ENCODE results near the gene CDKN2AIP.

The CDKN2AIP gene

GRCh38 chr4:183422962-183423631 lies 21.3 kb upstream of the CDKN2AIP start:
- H2AK5ac ChIP-seq (ENCODE audit: low read depth, low read length), result no peak overlapping the region
- H2BK5ac ChIP-seq (ENCODE audit: low read length), result no peak overlapping the region
- H3K36me3 ChIP-seq (replicated peaks in 1 of 2; ENCODE audit: control insufficient read depth in 2 of 2, insufficient read depth in 2 of 2, low read length in 2 of 2), result no peaks in the 10 kb centered on the region
- no peaks in the 10 kb centered on the region for H3K79me1 ChIP-seq (ENCODE audit: low read depth, low read length)
- H4K8ac ChIP-seq (ENCODE audit: low read depth, low read length), result no peak overlapping the region
- no peak overlapping the region for H3K4me3 ChIP-seq (ENCODE audit: low read length in 2 of 2)
- no peak overlapping the region for H3K4ac ChIP-seq (ENCODE audit: low read length)
- H3K9me3 ChIP-seq (replicated peaks in 1 of 2; ENCODE audit: control insufficient read depth in 2 of 2, insufficient read depth in 1 of 2, low read depth in 1 of 2, low read length in 2 of 2), result no peaks in the 10 kb centered on the region
- H3K4me1 ChIP-seq (ENCODE audit: control insufficient read depth in 2 of 2, insufficient read depth in 1 of 2, low read depth in 1 of 2, low read length in 2 of 2), result no peaks in the 10 kb centered on the region
- H2BK120ac ChIP-seq (ENCODE audit: low read depth, low read length), result no peak overlapping the region
- no peak for DNase-seq (ENCODE audit: low spot score)
- H4K91ac ChIP-seq (ENCODE audit: low read depth, low read length, poor library complexity), result no peak overlapping the region
- H3K27ac ChIP-seq (replicated peaks; ENCODE audit: low read length), result no peak overlapping the region
- no peak overlapping the region for H2BK12ac ChIP-seq (ENCODE audit: low read length)
- H3K23ac ChIP-seq (ENCODE audit: low read depth, low read length, poor library complexity), result no peak overlapping the region
- no peak overlapping the region for H3K9ac ChIP-seq (ENCODE audit: low read depth, low read length, poor library complexity)
- WGBS, 2 donors (ENCODE audit: extremely low coverage in 2 of 2, insufficient read length in 2 of 2, insufficient replicate concordance in 1 of 2), result no CpG with 5 or more reads among the region's 9 CpGs
- no peak overlapping the region for H3K4me2 ChIP-seq (ENCODE audit: insufficient read depth, low read length, poor library complexity, severe bottlenecking)
- H2BK15ac ChIP-seq (ENCODE audit: low read length), result no peak overlapping the region
- H3K18ac ChIP-seq (ENCODE audit: low read length), result no peak overlapping the region
- H3K27me3 ChIP-seq (ENCODE audit: control insufficient read depth in 3 of 3, insufficient read depth in 3 of 3, low read depth in 1 of 3, low read length in 3 of 3), result no peaks in the 10 kb centered on the region
- H2AFZ ChIP-seq (ENCODE audit: low read length), result no peak overlapping the region
- no peak overlapping the region for H3K14ac ChIP-seq (ENCODE audit: low read length)

GRCh38 chr4:183424109-183424744 lies 20.2 kb upstream of the CDKN2AIP start:
- Histone ChIP-seq H3K36me3 (replicated peaks in 1 of 2; ENCODE audit: control insufficient read depth in 2 of 2, insufficient read depth in 2 of 2, low read length in 2 of 2) (no peaks in the 10 kb centered on the region), H4K8ac (ENCODE audit: low read depth, low read length) (no peak overlapping the region), H3K4ac (ENCODE audit: low read length) (no peak overlapping the region), H2BK15ac (ENCODE audit: low read length) (no peak overlapping the region), H2BK120ac (ENCODE audit: low read depth, low read length) (no peak overlapping the region), H3K4me1 (ENCODE audit: control insufficient read depth in 2 of 2, insufficient read depth in 1 of 2, low read depth in 1 of 2, low read length in 2 of 2) (no peaks in the 10 kb centered on the region), H2BK12ac (ENCODE audit: low read length) (no peak overlapping the region), H3K27me3 (ENCODE audit: control insufficient read depth in 3 of 3, insufficient read depth in 3 of 3, low read depth in 1 of 3, low read length in 3 of 3) (no peaks in the 10 kb centered on the region), H2AFZ (ENCODE audit: low read length) (no peak overlapping the region), H3K23ac (ENCODE audit: low read depth, low read length, poor library complexity) (no peak overlapping the region), H3K14ac (ENCODE audit: low read length) (no peak overlapping the region), H3K9me3 (replicated peaks in 1 of 2; ENCODE audit: control insufficient read depth in 2 of 2, insufficient read depth in 1 of 2, low read depth in 1 of 2, low read length in 2 of 2) (no peaks in the 10 kb centered on the region), H2BK5ac (ENCODE audit: low read length) (no peak overlapping the region), H4K91ac (ENCODE audit: low read depth, low read length, poor library complexity) (no peak overlapping the region), H3K4me3 (ENCODE audit: low read length in 2 of 2) (no peak overlapping the region), H2AK5ac (ENCODE audit: low read depth, low read length) (no peak overlapping the region), H3K9ac (ENCODE audit: low read depth, low read length, poor library complexity) (no peak overlapping the region), H3K79me1 (ENCODE audit: low read depth, low read length) (no peaks in the 10 kb centered on the region), H3K4me2 (ENCODE audit: insufficient read depth, low read length, poor library complexity, severe bottlenecking) (no peak overlapping the region), H3K18ac (ENCODE audit: low read length) (no peak overlapping the region), H3K27ac (replicated peaks; ENCODE audit: low read length) (no peak overlapping the region)
- no CpG with 5 or more reads among the region's 5 CpGs for WGBS, 2 donors (ENCODE audit: extremely low coverage in 2 of 2, insufficient read length in 2 of 2, insufficient replicate concordance in 1 of 2)
- no peak for DNase-seq (ENCODE audit: low spot score)

- H3K14ac ChIP-seq (ENCODE audit: low read length), result no peak overlapping the region
- H2BK15ac ChIP-seq (ENCODE audit: low read length), result no peak overlapping the region
- H2BK12ac ChIP-seq (ENCODE audit: low read length), result no peak overlapping the region
- DNase-seq (ENCODE audit: low spot score), result no peak
- no peaks in the 10 kb centered on the region for H3K4me1 ChIP-seq (ENCODE audit: control insufficient read depth in 2 of 2, insufficient read depth in 1 of 2, low read depth in 1 of 2, low read length in 2 of 2)
- no peak overlapping the region for H4K8ac ChIP-seq (ENCODE audit: low read depth, low read length)
- no peak overlapping the region for H3K27ac ChIP-seq (replicated peaks; ENCODE audit: low read length)
- H4K91ac ChIP-seq (ENCODE audit: low read depth, low read length, poor library complexity), result no peak overlapping the region
- H2BK120ac ChIP-seq (ENCODE audit: low read depth, low read length), result no peak overlapping the region
- no peak overlapping the region for H3K4me2 ChIP-seq (ENCODE audit: insufficient read depth, low read length, poor library complexity, severe bottlenecking)
- H2AK5ac ChIP-seq (ENCODE audit: low read depth, low read length), result no peak overlapping the region
- no peak overlapping the region for H2BK5ac ChIP-seq (ENCODE audit: low read length)
- no peaks in the 10 kb centered on the region for H3K36me3 ChIP-seq (replicated peaks in 1 of 2; ENCODE audit: control insufficient read depth in 2 of 2, insufficient read depth in 2 of 2, low read length in 2 of 2)
- no peak overlapping the region for H2AFZ ChIP-seq (ENCODE audit: low read length)
- H3K9ac ChIP-seq (ENCODE audit: low read depth, low read length, poor library complexity), result no peak overlapping the region
- no peaks in the 10 kb centered on the region for H3K9me3 ChIP-seq (replicated peaks in 1 of 2; ENCODE audit: control insufficient read depth in 2 of 2, insufficient read depth in 1 of 2, low read depth in 1 of 2, low read length in 2 of 2)
- no peak overlapping the region for H3K18ac ChIP-seq (ENCODE audit: low read length)
- H3K79me1 ChIP-seq (ENCODE audit: low read depth, low read length), result no peaks in the 10 kb centered on the region
- no peak overlapping the region for H3K4ac ChIP-seq (ENCODE audit: low read length)
- H3K23ac ChIP-seq (ENCODE audit: low read depth, low read length, poor library complexity), result no peak overlapping the region
- no peaks in the 10 kb centered on the region for H3K27me3 ChIP-seq (ENCODE audit: control insufficient read depth in 3 of 3, insufficient read depth in 3 of 3, low read depth in 1 of 3, low read length in 3 of 3)
- WGBS, 2 donors (ENCODE audit: extremely low coverage in 2 of 2, insufficient read length in 2 of 2, insufficient replicate concordance in 1 of 2), result no CpG with 5 or more reads among the region's 6 CpGs
- no peak overlapping the region for H3K4me3 ChIP-seq (ENCODE audit: low read length in 2 of 2)
These were observed 17.9 kb upstream of the CDKN2AIP start for GRCh38 chr4:183426507-183426906.

- no peak overlapping the region for H2BK12ac ChIP-seq (ENCODE audit: low read length)
- H2BK120ac ChIP-seq (ENCODE audit: low read depth, low read length), result no peak overlapping the region
- peaks cover 2 to 3% of the 10 kb centered on the region in 2 donors for H3K9me3 ChIP-seq (replicated peaks in 1 of 2; ENCODE audit: control insufficient read depth in 2 of 2, insufficient read depth in 1 of 2, low read depth in 1 of 2, low read length in 2 of 2)
- peak overlapping the region; percentile 57 for H2AFZ ChIP-seq (ENCODE audit: low read length)
- H4K8ac ChIP-seq (ENCODE audit: low read depth, low read length), result no peak overlapping the region
- no peak overlapping the region for H2AK5ac ChIP-seq (ENCODE audit: low read depth, low read length)
- H3K36me3 ChIP-seq (replicated peaks in 1 of 2; ENCODE audit: control insufficient read depth in 2 of 2, insufficient read depth in 2 of 2, low read length in 2 of 2), result no peaks in the 10 kb centered on the region
- H4K91ac ChIP-seq (ENCODE audit: low read depth, low read length, poor library complexity), result no peak overlapping the region
- H3K23ac ChIP-seq (ENCODE audit: low read depth, low read length, poor library complexity), result no peak overlapping the region
- H3K14ac ChIP-seq (ENCODE audit: low read length), result no peak overlapping the region
- no peak overlapping the region for H3K9ac ChIP-seq (ENCODE audit: low read depth, low read length, poor library complexity)
- WGBS, 2 donors (ENCODE audit: extremely low coverage in 2 of 2, insufficient read length in 2 of 2, insufficient replicate concordance in 1 of 2), result no CpG with 5 or more reads among the region's 7 CpGs
- H3K27me3 ChIP-seq (ENCODE audit: control insufficient read depth in 3 of 3, insufficient read depth in 3 of 3, low read depth in 1 of 3, low read length in 3 of 3), result no peaks in the 10 kb centered on the region
- H3K4ac ChIP-seq (ENCODE audit: low read length), result no peak overlapping the region
- no peak for DNase-seq (ENCODE audit: low spot score)
- H3K27ac ChIP-seq (replicated peaks; ENCODE audit: low read length), result no peak overlapping the region
- H2BK15ac ChIP-seq (ENCODE audit: low read length), result no peak overlapping the region
- H3K79me1 ChIP-seq (ENCODE audit: low read depth, low read length), result no peaks in the 10 kb centered on the region
- no peak overlapping the region for H3K4me3 ChIP-seq (ENCODE audit: low read length in 2 of 2)
- no peak overlapping the region for H3K4me2 ChIP-seq (ENCODE audit: insufficient read depth, low read length, poor library complexity, severe bottlenecking)
- H3K18ac ChIP-seq (ENCODE audit: low read length), result no peak overlapping the region
- peaks cover 0 to 1% of the 10 kb centered on the region in 2 donors for H3K4me1 ChIP-seq (ENCODE audit: control insufficient read depth in 2 of 2, insufficient read depth in 1 of 2, low read depth in 1 of 2, low read length in 2 of 2)
- no peak overlapping the region for H2BK5ac ChIP-seq (ENCODE audit: low read length)
These were observed 14.9 kb upstream of the CDKN2AIP start for GRCh38 chr4:183429489-183429888.

All from neuronal stem cell (in vitro differentiated cells).